AG09319 (cell line): Measurements from ENCODE around the gene FAIM2.

Experiments used
- DNase-seq: peaks from one replicate; pipeline ENCODE4 v3.0.0-alpha.2; 2010; ENCODE audit warnings: low read depth; ENCODE audit errors: extremely low read depth
- TF ChIP-seq, protein P1 (sequence below): IDR thresholded peaks from 2 replicates; pipeline ENCODE4 v1.5.1; 2011; ENCODE audit warnings: low read depth, mild to moderate bottlenecking, inconsistent platforms, low read length, moderate library complexity

FAIM2 gene

DNA sequence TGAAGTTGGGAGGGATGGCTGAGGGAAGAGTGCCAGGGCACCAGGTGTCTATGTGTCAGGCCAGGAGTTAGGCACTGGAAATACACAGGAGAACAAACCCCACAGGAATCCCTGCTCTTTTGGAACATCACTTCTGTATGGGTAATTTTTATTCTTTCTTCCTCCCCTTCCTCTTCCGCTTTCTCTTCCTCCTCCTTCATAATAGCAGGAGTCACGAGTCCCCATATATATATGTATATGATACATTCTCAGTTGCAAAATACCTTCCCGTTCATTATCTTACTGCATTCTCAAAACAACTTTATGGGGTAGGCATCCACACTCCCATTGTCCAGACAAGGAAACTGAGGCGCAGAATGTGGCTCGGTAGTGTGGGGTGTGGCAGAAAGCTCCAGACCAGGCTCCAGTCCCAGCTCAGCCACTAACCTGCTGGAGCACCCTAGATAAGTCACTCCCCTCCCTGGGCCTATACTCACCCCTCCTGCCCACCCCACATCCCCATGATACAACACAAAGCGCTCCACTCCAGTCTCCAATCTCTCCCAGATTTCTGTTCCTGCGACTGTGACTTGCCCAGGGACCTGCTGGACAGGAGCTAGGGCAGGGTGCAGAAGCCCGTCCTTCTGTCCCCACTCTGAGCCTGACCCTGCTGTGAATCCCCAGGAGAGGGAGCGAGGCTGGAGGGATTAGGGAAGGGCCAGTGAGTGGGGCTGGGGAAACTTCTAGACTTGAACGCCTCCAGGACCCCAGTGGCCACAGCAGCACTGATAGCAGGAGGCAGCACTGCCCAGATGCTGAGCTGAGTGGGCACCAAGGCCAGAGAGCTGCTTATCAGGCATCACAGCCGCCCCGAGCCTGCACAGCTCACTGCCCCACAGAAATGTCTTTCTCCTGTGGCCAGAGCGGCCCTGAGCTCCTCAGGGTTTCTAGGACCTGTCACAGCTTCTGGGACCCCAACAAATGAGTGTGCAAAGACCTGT lies 45.5 kb upstream of the FAIM2 start:
- TF ChIP-seq, protein P1, sequence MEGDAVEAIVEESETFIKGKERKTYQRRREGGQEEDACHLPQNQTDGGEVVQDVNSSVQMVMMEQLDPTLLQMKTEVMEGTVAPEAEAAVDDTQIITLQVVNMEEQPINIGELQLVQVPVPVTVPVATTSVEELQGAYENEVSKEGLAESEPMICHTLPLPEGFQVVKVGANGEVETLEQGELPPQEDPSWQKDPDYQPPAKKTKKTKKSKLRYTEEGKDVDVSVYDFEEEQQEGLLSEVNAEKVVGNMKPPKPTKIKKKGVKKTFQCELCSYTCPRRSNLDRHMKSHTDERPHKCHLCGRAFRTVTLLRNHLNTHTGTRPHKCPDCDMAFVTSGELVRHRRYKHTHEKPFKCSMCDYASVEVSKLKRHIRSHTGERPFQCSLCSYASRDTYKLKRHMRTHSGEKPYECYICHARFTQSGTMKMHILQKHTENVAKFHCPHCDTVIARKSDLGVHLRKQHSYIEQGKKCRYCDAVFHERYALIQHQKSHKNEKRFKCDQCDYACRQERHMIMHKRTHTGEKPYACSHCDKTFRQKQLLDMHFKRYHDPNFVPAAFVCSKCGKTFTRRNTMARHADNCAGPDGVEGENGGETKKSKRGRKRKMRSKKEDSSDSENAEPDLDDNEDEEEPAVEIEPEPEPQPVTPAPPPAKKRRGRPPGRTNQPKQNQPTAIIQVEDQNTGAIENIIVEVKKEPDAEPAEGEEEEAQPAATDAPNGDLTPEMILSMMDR = no peak
- DNase-seq = no peak

DNA sequence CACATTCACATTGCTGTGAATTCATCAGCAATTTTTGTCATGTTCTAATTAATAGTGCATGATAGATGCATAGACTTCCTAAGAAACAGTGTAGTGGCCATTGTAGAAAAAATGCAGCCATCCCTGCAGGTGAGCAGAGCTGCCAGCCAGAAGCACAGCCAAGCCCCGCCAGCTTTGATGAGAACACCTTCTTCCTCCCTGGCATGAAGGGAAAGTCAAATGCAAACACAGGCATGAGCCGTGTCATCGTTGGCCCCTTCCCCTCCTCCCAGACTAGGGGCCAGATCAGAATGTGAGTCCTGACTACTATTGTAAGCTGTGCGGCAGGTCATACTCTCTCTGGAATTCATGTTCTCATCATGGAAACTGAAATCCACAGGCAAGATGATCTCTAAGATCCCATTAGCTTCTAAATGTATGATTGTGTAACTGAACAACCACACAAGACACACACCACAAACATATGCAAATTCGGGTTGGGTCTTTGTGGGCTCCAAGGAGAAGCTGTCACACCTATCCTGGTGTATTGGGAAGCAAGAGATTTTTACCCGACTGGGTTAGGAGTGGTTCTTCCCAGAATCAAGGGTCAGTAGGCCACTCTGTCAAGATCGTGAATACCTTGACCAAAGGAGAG lies 44.0 kb upstream of the FAIM2 start:
- DNase-seq = no peak
- TF ChIP-seq, protein P1 = no peak

DNA sequence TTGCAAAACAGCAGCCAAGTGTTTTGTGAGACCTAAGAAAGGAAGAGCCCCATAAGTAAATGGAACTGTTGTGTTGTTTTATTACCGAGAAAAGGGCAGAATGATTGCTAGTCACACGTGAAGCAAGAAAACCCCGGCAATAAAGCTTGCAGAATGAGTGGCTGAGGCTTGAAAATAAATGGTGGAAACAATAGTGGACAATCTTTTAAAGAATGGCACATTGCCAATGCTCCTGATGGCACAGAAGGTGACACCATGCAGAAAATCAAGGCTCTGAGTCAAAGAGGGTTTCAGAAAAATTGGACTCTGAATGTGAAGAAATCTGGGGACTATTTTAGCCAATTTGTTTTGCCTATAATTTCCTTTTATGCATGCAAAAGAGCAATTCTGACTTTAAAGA lies 42.8 kb upstream of the FAIM2 start:
- no peak for DNase-seq
- TF ChIP-seq, protein P1 = no peak

DNA sequence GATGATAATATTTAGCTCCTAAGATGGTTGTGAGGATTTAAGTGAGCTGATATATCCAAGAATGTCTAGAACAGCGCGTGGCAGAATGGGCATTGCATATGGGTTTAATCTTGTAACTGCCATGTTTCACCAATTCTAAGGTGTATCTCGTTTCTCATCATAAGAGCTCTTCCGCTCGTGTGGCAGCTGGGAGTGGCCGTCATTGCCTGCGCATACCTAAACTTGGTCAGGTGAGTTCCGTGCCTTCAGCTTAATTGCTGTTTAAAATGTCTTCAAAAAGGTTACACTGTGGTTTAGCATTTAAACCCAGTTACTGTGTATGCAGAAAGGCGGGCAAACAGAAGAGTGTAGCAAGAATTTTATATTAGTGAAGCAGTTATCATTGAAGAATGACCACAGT lies 42.4 kb upstream of the FAIM2 start:
- TF ChIP-seq, protein P1 = no peak
- no peak for DNase-seq

DNA sequence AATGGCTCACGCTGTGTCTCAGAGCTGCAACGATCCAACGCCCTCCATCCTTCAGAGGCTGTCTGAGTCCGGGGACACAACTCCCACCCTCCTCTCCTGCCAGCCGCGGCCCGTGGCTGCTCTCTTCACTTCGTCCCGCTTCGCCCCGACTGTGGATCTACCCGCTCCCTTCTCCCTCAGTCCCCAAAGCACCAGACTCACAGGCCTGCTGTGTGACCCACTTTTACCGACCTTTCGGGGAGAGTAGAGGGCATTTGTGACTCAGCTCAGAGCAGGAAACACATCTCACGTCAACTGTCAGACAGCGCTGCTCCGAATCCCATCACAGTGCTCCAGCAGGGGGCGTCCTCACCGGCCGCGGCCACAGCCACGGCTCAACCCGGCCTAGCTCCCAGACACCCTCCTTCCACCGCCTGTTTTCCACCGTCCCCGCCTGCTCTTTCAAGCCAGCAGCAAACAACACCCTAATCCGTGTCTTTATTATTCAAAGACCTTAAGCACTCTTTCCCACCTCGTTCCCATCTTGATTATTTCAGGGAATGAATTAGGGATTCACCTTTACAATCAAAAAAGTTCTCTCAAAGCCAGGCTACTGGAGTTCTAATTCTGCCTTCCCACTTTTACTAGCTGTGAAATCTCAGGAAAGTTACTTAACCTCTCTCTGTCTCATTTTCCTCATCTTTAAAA lies 41.8 kb upstream of the FAIM2 start:
- TF ChIP-seq, protein P1 = peak; percentile 97
- DNase-seq = peak; percentile 22

DNA sequence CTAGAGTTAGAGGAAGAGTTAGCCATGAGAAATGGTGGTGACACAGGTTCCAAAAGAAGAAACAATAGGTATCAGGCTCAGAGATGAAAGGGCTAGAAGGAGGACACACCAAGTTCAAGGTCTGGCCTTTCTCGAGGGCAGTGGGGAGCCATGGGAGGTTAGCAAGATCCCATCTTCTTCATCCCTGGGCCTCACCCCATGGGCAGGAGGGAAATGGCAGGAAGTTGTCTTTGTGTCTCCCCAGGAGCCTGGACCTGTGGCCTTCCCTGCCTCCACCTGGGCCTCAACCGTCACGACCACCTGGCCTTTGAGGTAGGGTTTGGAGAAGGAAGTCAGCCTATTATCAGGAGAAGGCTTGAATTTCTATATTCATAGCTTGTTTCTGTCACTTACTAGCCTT lies 41.0 kb upstream of the FAIM2 start:
- DNase-seq = no peak
- TF ChIP-seq, protein P1 = no peak
